ENCODE data around the gene ANAPC15.

DNA sequence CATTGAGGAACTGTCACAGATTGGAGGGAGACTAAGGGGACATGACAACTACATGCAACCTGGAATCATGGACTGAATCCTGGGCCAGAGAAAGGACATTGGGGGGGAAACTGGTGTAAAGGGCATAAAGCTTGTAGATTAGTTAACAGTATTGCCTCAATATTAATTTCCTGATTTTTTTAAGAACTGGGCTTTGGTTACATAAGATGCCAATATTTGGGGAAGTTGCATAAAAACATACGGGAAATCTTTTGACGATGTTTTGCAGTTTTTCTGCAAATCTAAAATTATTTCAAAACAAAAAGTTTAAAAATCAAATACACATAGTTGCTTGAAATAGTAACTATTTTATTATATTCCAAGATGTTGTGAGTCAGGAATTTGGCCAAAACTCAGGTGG lies 20.2 kb upstream of the ANAPC15 start:
- no peak for TF ChIP-seq POLR2A (IDR thresholded peaks at IDR 0.05; ENCODE audit: borderline replicate concordance, extremely low read depth, insufficient read depth, insufficient read length)
- no peak for TF ChIP-seq EZH2 (IDR thresholded peaks at IDR 0.05)
- no peak for TF ChIP-seq CTCF (IDR thresholded peaks at IDR 0.05 in 2 of 3, conservative IDR thresholded peaks at IDR 0.05 in 1 of 3; ENCODE audit: borderline replicate concordance in 1 of 3, insufficient read depth in 1 of 3, low read depth in 2 of 3, low read length in 2 of 3)
- no peak for TF ChIP-seq TCF7L2 (IDR thresholded peaks at IDR 0.05; ENCODE audit: borderline replicate concordance, extremely low read depth, insufficient read depth, insufficient read length)
- TF ChIP-seq, protein P1, sequence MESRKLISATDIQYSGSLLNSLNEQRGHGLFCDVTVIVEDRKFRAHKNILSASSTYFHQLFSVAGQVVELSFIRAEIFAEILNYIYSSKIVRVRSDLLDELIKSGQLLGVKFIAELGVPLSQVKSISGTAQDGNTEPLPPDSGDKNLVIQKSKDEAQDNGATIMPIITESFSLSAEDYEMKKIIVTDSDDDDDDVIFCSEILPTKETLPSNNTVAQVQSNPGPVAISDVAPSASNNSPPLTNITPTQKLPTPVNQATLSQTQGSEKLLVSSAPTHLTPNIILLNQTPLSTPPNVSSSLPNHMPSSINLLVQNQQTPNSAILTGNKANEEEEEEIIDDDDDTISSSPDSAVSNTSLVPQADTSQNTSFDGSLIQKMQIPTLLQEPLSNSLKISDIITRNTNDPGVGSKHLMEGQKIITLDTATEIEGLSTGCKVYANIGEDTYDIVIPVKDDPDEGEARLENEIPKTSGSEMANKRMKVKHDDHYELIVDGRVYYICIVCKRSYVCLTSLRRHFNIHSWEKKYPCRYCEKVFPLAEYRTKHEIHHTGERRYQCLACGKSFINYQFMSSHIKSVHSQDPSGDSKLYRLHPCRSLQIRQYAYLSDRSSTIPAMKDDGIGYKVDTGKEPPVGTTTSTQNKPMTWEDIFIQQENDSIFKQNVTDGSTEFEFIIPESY (IDR thresholded peaks at IDR 0.05; ENCODE audit: extremely low read depth, insufficient replicate concordance, low read length): no peak
- no peak for TF ChIP-seq EZH2phosphoT487 (IDR thresholded peaks at IDR 0.05; ENCODE audit: borderline replicate concordance)
- no peak for TF ChIP-seq YY1 (IDR thresholded peaks at IDR 0.05; ENCODE audit: extremely low read depth, insufficient replicate concordance, low read depth, low read length)
- TF ChIP-seq POLR2AphosphoS5 (IDR thresholded peaks at IDR 0.05; ENCODE audit: low read depth, low read length): no peak
- no peak for TF ChIP-seq SP1 (IDR thresholded peaks at IDR 0.05; ENCODE audit: low read depth)
- TF ChIP-seq CBX3 (IDR thresholded peaks at IDR 0.05; ENCODE audit: low read depth): no peak
- TF ChIP-seq, protein P2, sequence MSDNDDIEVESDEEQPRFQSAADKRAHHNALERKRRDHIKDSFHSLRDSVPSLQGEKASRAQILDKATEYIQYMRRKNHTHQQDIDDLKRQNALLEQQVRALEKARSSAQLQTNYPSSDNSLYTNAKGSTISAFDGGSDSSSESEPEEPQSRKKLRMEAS (IDR thresholded peaks at IDR 0.05): no peak
- no peak for TF ChIP-seq SRF (IDR thresholded peaks at IDR 0.05; ENCODE audit: low read depth)
- TF ChIP-seq, protein P3, sequence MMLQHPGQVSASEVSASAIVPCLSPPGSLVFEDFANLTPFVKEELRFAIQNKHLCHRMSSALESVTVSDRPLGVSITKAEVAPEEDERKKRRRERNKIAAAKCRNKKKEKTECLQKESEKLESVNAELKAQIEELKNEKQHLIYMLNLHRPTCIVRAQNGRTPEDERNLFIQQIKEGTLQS (IDR thresholded peaks at IDR 0.05): no peak
- no peak for TF ChIP-seq ZNF274 (IDR thresholded peaks at IDR 0.05; ENCODE audit: low read depth, low read length)

All from HCT116 (cell line).